CD4-positive, alpha-beta T cell treated with Interleukin-17A for 1 hour (primary cell): ENCODE measurements around the gene CD28.

Experiments
- DNase-seq: peaks from one replicate; pipeline ENCODE4 v3.0.0-alpha.2; 2020

Gene CD28

GRCh38 chr2:203719456-203720410 is 13.3 kb downstream of the CD28 start:
- DNase-seq = peak; percentile 84

- DNase-seq = no peak
These were observed 14.7 kb downstream of the CD28 start for GRCh38 chr2:203720915-203721672.

- no peak for DNase-seq
These were observed 15.4 kb downstream of the CD28 start for GRCh38 chr2:203721781-203722300.

GRCh38 chr2:203722411-203722810 is 16.0 kb downstream of the CD28 start:
- no peak for DNase-seq

- DNase-seq = no peak
These were observed 21.9 kb downstream of the CD28 start for GRCh38 chr2:203728321-203728720.

- no peak for DNase-seq
These were observed 23.8 kb downstream of the CD28 start for GRCh38 chr2:203730076-203730729.

GRCh38 chr2:203730883-203731282 is 24.4 kb downstream of the CD28 start:
- no peak for DNase-seq

GRCh38 chr2:203732092-203732952 is 25.9 kb downstream of the CD28 start:
- no peak for DNase-seq

- DNase-seq = no peak
These were observed 26.6 kb downstream of the CD28 start for GRCh38 chr2:203732953-203733510.

- no peak for DNase-seq
These were observed 27.2 kb downstream of the CD28 start for GRCh38 chr2:203733684-203734083.

GRCh38 chr2:203734276-203734983 is 28.0 kb downstream of the CD28 start:
- no peak for DNase-seq

GRCh38 chr2:203737360-203737759 is 30.9 kb downstream of the CD28 start:
- DNase-seq = no peak

GRCh38 chr2:203739351-203739750 is 32.9 kb downstream of the CD28 start:
- DNase-seq = peak; percentile 52

- peak; percentile 84 for DNase-seq
These were observed 34.4 kb downstream of the CD28 start for GRCh38 chr2:203740871-203741281.

- DNase-seq = no peak
These were observed 35.1 kb downstream of the CD28 start for GRCh38 chr2:203741566-203741965.

GRCh38 chr2:203743441-203743981 is 37.1 kb downstream of the CD28 start:
- no peak for DNase-seq

- DNase-seq = no peak
These were observed 37.7 kb downstream of the CD28 start for GRCh38 chr2:203744091-203744490.

- DNase-seq = no peak
These were observed 38.8 kb downstream of the CD28 start for GRCh38 chr2:203745267-203745666.

- no peak for DNase-seq
These were observed 42.1 kb downstream of the CD28 start for GRCh38 chr2:203748331-203749126.
